Upper lobe of left lung (tissue), 6 donors: Measurements from ENCODE around the gene IGF2BP1. TPM values are rescaled to one million over a fixed set of nuclear protein-coding genes. Genes with fewer than 3 reads are reported as not detected.

ENCODE experiments used
- ATAC-seq, 2 donors: fragments of 200-7000 bp; cut with Tn5 transposase; one replicate each; pipeline ENCODE4 v1.9.1; 2022; ENCODE audit warnings: mild to moderate bottlenecking in 2 of 2, moderate library complexity in 2 of 2; ENCODE audit not compliant: low FRiP score in 2 of 2
- DNase-seq, 2 donors: peaks; one replicate each; pipeline ENCODE4 v3.0.0-alpha.2; 2019 to 2020
- H3K27ac ChIP-seq, 4 donors: fragments of 200-600 bp; sonication (generic); one replicate each; pipeline ENCODE4 v1.5.1; 2016 to 2019
- H3K27me3 ChIP-seq, 4 donors: fragments of 200-600 bp; sonication (generic); one replicate each; pipeline ENCODE4 v1.5.1; 2017 to 2019
- H3K36me3 ChIP-seq, 4 donors: fragments of 200-600 bp; sonication (generic); one replicate each; pipeline ENCODE4 v1.5.1; 2016 to 2019
- H3K4me1 ChIP-seq, 4 donors: fragments of 200-600 bp; sonication (generic); one replicate each; pipeline ENCODE4 v1.5.1; 2018 to 2019
- H3K4me3 ChIP-seq, 4 donors: fragments of 200-600 bp; sonication (generic); one replicate each; pipeline ENCODE4 v1.5.1; 2017 to 2019; ENCODE audit warnings: mild to moderate bottlenecking in 2 of 4, moderate library complexity in 1 of 4
- H3K9me3 ChIP-seq, 4 donors: fragments of 200-600 bp; sonication (generic); one replicate each; pipeline ENCODE4 v1.5.1; 2018 to 2019
- EP300 ChIP-seq, 4 donors: sonication (generic); formaldehyde crosslinking; IDR thresholded peaks; one replicate each; pipeline ENCODE4 v1.5.1; 2017; ENCODE audit warnings: antibody characterized with exemption in 4 of 4, control low read depth in 2 of 4
- POLR2A ChIP-seq, 4 donors: fragments of 450-650 bp; IDR thresholded peaks; one replicate each; pipeline ENCODE4 v1.5.1; 2016 to 2017; ENCODE audit warnings: antibody characterized with exemption in 4 of 4, mild to moderate bottlenecking in 2 of 4
- POLR2AphosphoS5 ChIP-seq, 2 donors: sonication (generic); formaldehyde crosslinking; IDR thresholded peaks; one replicate each; pipeline ENCODE4 v1.5.1; 2017; ENCODE audit warnings: antibody characterized with exemption in 2 of 2
- WGBS, 2 donors: methylation state at CpG; one replicate each; pipeline ENCODE4 v1.1.5; 2017 to 2018; 5-methylcytosine and 5-hydroxymethylcytosine counted together
- total RNA-seq, 6 donors: library from RNA; depleted of rRNA in 4 of 6; stranded (reverse); fragments of >200 nt in 4 of 6; gene quantifications; one replicate each; pipeline versions ENCODE4 v1.1.0 to v1.2.1, GENCODE V29; 2016 to 2021
- TF ChIP-seq, protein P1 (sequence below), 6 experiments: fragments of 450-650 bp in 4 of 6; fragments of 200-600 bp in 2 of 6; sonication (generic) in 2 of 6; IDR thresholded peaks; one replicate each; pipeline ENCODE4 v1.5.1; 2016 to 2019; ENCODE audit warnings: antibody characterized with exemption in 6 of 6
- donor health status: DM: no; HTN: no; CAD: no; lungs with moderate emphysema.
- donor health status: DM: no; HTN: yes; CAD: no; lungs with severe emphysema.

The IGF2BP1 gene
- total RNA-seq, 6 donors from 2014 or later, result 1.3 to 1.4 TPM; not detected in 4

DNA sequence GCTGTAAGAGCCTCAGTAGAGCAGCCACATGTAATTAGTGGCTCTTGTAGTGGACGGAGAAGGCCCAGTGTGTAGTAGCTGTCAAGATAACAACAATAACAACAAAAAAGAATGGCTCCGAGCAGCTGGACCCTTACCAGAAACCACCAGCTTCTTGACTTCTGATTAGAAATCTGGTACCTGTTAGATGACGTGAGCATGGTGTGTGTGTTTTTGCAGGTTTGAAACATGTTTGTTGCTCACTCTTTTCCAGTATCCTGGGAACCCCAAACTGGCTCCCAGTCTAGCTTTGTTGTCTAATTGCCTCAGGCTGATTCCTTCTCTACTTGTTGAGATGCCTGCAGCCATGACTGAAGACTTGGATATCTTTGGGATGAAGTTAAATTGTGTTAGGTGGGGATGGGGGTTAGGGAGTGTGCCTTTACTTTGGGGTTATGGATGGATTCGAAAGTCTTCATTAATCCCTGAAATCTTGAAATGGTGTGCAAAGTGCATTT, 21.0 kb downstream of the IGF2BP1 start:
- H3K9me3 ChIP-seq, result no peaks in the 10 kb centered on the region
- H3K36me3 ChIP-seq, result no peaks in the 10 kb centered on the region
- no peak for ATAC-seq
- H3K27ac ChIP-seq, result no peak overlapping the region
- H3K27me3 ChIP-seq, result peaks cover 0 to 24% (median 9%) of the 10 kb centered on the region in 4 donors
- DNase-seq, result no peak
- H3K4me1 ChIP-seq, result peaks cover 0 to 17% (median 9%) of the 10 kb centered on the region in 4 donors
- WGBS, 2 donors, result 92 to 93% methylated on average over 4 of the region's 4 CpGs
- H3K4me3 ChIP-seq, result no peak overlapping the region
- no peak for TF ChIP-seq POLR2AphosphoS5 (IDR thresholded peaks at IDR 0.05)
- no peak for TF ChIP-seq EP300 (IDR thresholded peaks at IDR 0.05)
- TF ChIP-seq, protein P1, sequence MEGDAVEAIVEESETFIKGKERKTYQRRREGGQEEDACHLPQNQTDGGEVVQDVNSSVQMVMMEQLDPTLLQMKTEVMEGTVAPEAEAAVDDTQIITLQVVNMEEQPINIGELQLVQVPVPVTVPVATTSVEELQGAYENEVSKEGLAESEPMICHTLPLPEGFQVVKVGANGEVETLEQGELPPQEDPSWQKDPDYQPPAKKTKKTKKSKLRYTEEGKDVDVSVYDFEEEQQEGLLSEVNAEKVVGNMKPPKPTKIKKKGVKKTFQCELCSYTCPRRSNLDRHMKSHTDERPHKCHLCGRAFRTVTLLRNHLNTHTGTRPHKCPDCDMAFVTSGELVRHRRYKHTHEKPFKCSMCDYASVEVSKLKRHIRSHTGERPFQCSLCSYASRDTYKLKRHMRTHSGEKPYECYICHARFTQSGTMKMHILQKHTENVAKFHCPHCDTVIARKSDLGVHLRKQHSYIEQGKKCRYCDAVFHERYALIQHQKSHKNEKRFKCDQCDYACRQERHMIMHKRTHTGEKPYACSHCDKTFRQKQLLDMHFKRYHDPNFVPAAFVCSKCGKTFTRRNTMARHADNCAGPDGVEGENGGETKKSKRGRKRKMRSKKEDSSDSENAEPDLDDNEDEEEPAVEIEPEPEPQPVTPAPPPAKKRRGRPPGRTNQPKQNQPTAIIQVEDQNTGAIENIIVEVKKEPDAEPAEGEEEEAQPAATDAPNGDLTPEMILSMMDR (IDR thresholded peaks at IDR 0.05), result no peak
- no peak for TF ChIP-seq POLR2A (IDR thresholded peaks at IDR 0.05)

DNA sequence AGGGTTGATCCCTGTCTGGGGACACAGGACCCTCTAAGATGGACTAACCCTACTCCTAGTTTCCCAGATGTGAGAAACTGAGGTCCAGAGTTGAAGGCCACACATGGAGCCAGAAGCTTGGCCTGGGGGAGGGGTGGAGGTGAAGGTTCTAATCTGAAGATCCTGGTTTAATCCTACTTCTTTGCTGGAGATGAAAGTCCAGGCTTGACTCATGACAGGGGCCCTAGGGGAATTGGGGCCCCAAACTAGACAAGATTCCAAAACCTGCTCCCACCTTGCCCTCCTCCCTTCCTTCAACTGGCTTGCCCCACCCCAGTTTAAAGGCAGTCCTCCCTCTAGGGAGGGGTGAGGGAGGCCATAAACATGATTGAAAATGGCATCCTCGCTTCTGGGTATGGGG, 21.6 kb downstream of the IGF2BP1 start:
- TF ChIP-seq EP300 (IDR thresholded peaks at IDR 0.05), result no peak
- TF ChIP-seq POLR2A (IDR thresholded peaks at IDR 0.05), result no peak
- TF ChIP-seq, protein P1 (IDR thresholded peaks at IDR 0.05), result no peak
- TF ChIP-seq POLR2AphosphoS5 (IDR thresholded peaks at IDR 0.05), result no peak
- DNase-seq (no peak), ATAC-seq (no peak)
- WGBS, 2 donors, result 83 to 92% methylated on average over 1 of the region's 1 CpG
- peaks cover 0 to 18% (median 6%) of the 10 kb centered on the region in 4 donors for H3K27me3 ChIP-seq
- H3K4me1 ChIP-seq, result peaks cover 0 to 12% (median 7%) of the 10 kb centered on the region in 4 donors
- H3K4me3 ChIP-seq, result no peak overlapping the region
- H3K36me3 ChIP-seq, result no peaks in the 10 kb centered on the region
- H3K9me3 ChIP-seq, result no peaks in the 10 kb centered on the region
- no peak overlapping the region for H3K27ac ChIP-seq

DNA sequence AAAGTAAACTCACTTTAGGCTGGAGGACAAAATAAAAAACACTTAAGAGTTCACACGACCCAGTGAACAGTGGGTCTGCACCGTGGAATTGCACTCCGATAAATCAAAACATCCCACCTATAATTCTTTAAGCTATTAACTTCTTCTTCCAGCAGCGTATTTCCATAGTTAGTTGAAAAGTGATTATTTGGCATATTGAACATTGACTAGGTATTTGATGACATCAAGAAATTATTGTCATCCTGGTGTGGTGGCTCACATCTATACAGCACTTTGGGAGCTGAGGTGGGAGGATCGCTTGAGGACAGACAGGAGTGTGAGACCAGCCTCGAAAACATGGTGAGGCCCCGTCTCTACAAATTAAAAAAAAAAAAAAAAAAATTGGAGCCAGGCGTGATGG, 23.4 kb downstream of the IGF2BP1 start:
- H3K36me3 ChIP-seq, result no peaks in the 10 kb centered on the region
- no peak overlapping the region for H3K4me3 ChIP-seq
- WGBS, 2 donors, result 82 to 83% methylated on average over 8 of the region's 8 CpGs
- DNase-seq, result no peak
- H3K27me3 ChIP-seq, result peaks cover 0 to 4% (median 0%) of the 10 kb centered on the region in 4 donors
- no peaks in the 10 kb centered on the region for H3K9me3 ChIP-seq
- no peak overlapping the region for H3K27ac ChIP-seq
- TF ChIP-seq EP300 (IDR thresholded peaks at IDR 0.05), result no peak
- no peak for TF ChIP-seq POLR2AphosphoS5 (IDR thresholded peaks at IDR 0.05)
- TF ChIP-seq POLR2A (IDR thresholded peaks at IDR 0.05), result no peak
- ATAC-seq, result no peak
- peaks cover 0 to 8% (median 6%) of the 10 kb centered on the region in 4 donors for H3K4me1 ChIP-seq

DNA sequence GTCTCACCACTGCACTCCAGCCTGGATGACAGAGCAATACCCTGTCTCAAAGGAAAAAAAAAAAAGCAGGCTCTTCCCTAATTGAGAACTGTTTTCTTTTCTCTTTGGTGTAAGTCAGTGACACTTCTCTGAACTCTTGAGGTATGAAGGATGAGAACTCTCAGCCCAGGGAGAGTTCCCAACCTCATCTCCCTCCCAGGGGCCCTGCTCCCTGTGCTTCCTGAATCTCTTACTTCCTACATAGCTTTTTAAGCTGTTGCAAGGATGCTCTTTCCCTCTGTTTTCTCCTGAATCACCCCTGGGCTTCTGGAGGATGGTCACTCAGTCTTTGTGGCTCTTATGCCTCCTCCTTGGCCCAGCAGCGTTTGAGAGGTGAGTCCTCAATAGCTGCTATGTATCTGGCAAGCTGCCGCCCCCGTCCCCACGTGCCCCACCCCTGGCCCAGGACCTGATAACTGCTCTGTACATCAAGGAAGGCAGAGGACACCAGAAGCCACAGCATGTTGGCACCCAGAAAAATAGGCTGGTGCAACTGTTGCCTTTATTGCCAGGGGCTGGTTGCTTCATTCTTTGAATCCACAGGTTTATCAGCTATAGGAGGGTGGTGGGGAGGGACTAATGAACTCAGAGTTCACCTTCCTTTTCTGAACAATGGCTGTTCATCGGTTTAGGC, 24.0 kb downstream of the IGF2BP1 start:
- peak in 1 of 2 donors; percentile 46 for DNase-seq
- Histone ChIP-seq H3K36me3 (no peaks in the 10 kb centered on the region), H3K9me3 (no peaks in the 10 kb centered on the region), H3K27ac (no peak overlapping the region), H3K4me3 (no peak overlapping the region), H3K27me3 (no peaks in the 10 kb centered on the region), H3K4me1 (peaks cover 0 to 8% (median 6%) of the 10 kb centered on the region in 4 donors)
- WGBS, 2 donors, result 59 to 70% methylated on average over 5 of the region's 5 CpGs
- TF ChIP-seq EP300 (IDR thresholded peaks at IDR 0.05) (no peak), POLR2AphosphoS5 (IDR thresholded peaks at IDR 0.05) (no peak), POLR2A (IDR thresholded peaks at IDR 0.05) (no peak)
- TF ChIP-seq, protein P1 (IDR thresholded peaks at IDR 0.05), result no peak
- ATAC-seq, result no peak

DNA sequence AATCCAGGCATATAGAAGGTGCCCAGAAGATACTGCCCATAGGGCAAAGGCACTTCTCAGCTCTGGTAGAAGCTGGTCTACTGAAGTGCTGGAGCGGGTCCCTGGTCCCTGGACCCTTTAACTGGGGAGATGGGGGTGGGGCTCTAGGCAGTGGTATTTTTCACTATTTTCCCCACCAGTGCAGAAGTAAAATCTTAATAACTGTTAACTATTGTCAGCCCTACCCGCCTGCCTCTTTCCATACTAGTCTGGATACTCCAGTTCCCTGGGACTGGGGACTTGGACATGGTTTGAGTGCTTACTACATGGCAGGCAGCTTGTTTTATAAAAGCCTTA, 24.6 kb downstream of the IGF2BP1 start:
- no peaks in the 10 kb centered on the region for H3K9me3 ChIP-seq
- TF ChIP-seq, protein P1 (IDR thresholded peaks at IDR 0.05), result no peak
- no peak for TF ChIP-seq POLR2AphosphoS5 (IDR thresholded peaks at IDR 0.05)
- TF ChIP-seq POLR2A (IDR thresholded peaks at IDR 0.05), result no peak
- TF ChIP-seq EP300 (IDR thresholded peaks at IDR 0.05), result no peak
- no peaks in the 10 kb centered on the region for H3K27me3 ChIP-seq
- 92 to 96% methylated on average over 2 of the region's 2 CpGs for WGBS, 2 donors
- no peak overlapping the region for H3K27ac ChIP-seq
- H3K4me3 ChIP-seq, result no peak overlapping the region
- peaks cover 0 to 5% (median 4%) of the 10 kb centered on the region in 4 donors for H3K4me1 ChIP-seq
- no peaks in the 10 kb centered on the region for H3K36me3 ChIP-seq
- no peak for DNase-seq
- ATAC-seq, result no peak
